ENCODE results near the gene RBMS1. TPM values are rescaled to one million over a fixed set of nuclear protein-coding genes. Genes with fewer than 3 reads are reported as not detected.

Gene RBMS1
- total RNA-seq, 3 donors from 2014 or later: 9.7 to 58.3 (median 21.6) TPM

GRCh38 chr2:160282063-160282580 is 211.5 kb downstream of the RBMS1 start:
- intact Hi-C loops (cut with DNase I, micrococcal nuclease): no loop called here
- TF ChIP-seq CTCF (IDR thresholded peaks at IDR 0.05): no peak
- no peak for DNase-seq
- Histone ChIP-seq H3K4me1 (ENCODE audit: low read depth) (no peaks in the 10 kb centered on the region), H3K4me3 (no peak overlapping the region), H3K9me3 (no peaks in the 10 kb centered on the region), H3K36me3 (ENCODE audit: low read depth) (no peaks in the 10 kb centered on the region)
- ATAC-seq: no peak

- TF ChIP-seq CTCF (IDR thresholded peaks at IDR 0.05): no peak
- H3K4me3 ChIP-seq: no peak overlapping the region
- no peaks in the 10 kb centered on the region for H3K4me1 ChIP-seq (ENCODE audit: low read depth)
- no peaks in the 10 kb centered on the region for H3K36me3 ChIP-seq (ENCODE audit: low read depth)
- H3K9me3 ChIP-seq: no peaks in the 10 kb centered on the region
- DNase-seq (no peak), ATAC-seq (no peak)
- intact Hi-C loops (cut with DNase I, micrococcal nuclease): no loop called here
Observed at GRCh38 chr2:160281213-160281612, 212.4 kb downstream of the RBMS1 start.

- ATAC-seq: no peak
- TF ChIP-seq CTCF (IDR thresholded peaks at IDR 0.05): no peak
- DNase-seq: no peak
- Histone ChIP-seq H3K36me3 (ENCODE audit: low read depth) (no peaks in the 10 kb centered on the region), H3K9me3 (no peaks in the 10 kb centered on the region), H3K4me1 (ENCODE audit: low read depth) (no peaks in the 10 kb centered on the region), H3K4me3 (no peak overlapping the region)
- intact Hi-C loops (cut with DNase I, micrococcal nuclease): no loop called here
Observed at GRCh38 chr2:160279813-160280465, 213.7 kb downstream of the RBMS1 start.

- no peaks in the 10 kb centered on the region for H3K4me1 ChIP-seq (ENCODE audit: low read depth)
- ATAC-seq: peak; percentile 50
- DNase-seq: peak in 1 of 3 donors; percentile 32
- no peaks in the 10 kb centered on the region for H3K9me3 ChIP-seq
- H3K4me3 ChIP-seq: no peak overlapping the region
- no peaks in the 10 kb centered on the region for H3K36me3 ChIP-seq (ENCODE audit: low read depth)
- intact Hi-C loops (cut with DNase I, micrococcal nuclease): no loop called here
- no peak for TF ChIP-seq CTCF (IDR thresholded peaks at IDR 0.05)
Observed at GRCh38 chr2:160278879-160279177, 214.8 kb downstream of the RBMS1 start.

GRCh38 chr2:160278101-160278878 is 215.3 kb downstream of the RBMS1 start:
- DNase-seq (no peak), ATAC-seq (peak; percentile 53)
- H3K4me3 ChIP-seq: no peak overlapping the region
- intact Hi-C loops (cut with DNase I, micrococcal nuclease): no loop called here
- no peaks in the 10 kb centered on the region for H3K36me3 ChIP-seq (ENCODE audit: low read depth)
- no peaks in the 10 kb centered on the region for H3K4me1 ChIP-seq (ENCODE audit: low read depth)
- no peak for TF ChIP-seq CTCF (IDR thresholded peaks at IDR 0.05)
- no peaks in the 10 kb centered on the region for H3K9me3 ChIP-seq

All from mucosa of descending colon (tissue), 3 donors.